GM10248 (cell line): ENCODE data around the gene FAM107B.
"Not testable (repeated sequence)": the region's sequence is repeated elsewhere in the genome, so short reads cannot be mapped to it uniquely, and the experiment has no call there.

ENCODE experiments used
- CTCF ChIA-PET: fragments of 300-600 bp; sonication (Branson Sonifier 250); formaldehyde crosslinking; extraction: SDS; loops from one replicate; lab custom pipeline; 2021; ENCODE audit warnings: antibody characterized with exemption; lab: Yijun Ruan, JAX
- POLR2A ChIA-PET: fragments of 350-650 bp; sonication (Branson Sonifier 250); formaldehyde crosslinking; extraction: SDS; loops from one replicate; lab custom pipeline; 2020; ENCODE audit warnings: antibody characterized with exemption; lab: Yijun Ruan, JAX
- DNase-seq: peaks from one replicate; pipeline ENCODE4 v3.0.0; 2012; ENCODE audit errors: extremely low spot score
- TF ChIP-seq, protein P1 (sequence below): IDR thresholded peaks from 2 replicates; pipeline ENCODE4 v1.5.1; 2012; ENCODE audit warnings: mild to moderate bottlenecking, low read depth; ENCODE audit errors: extremely low read depth, missing control alignments, control extremely low read depth

The FAM107B gene

DNA sequence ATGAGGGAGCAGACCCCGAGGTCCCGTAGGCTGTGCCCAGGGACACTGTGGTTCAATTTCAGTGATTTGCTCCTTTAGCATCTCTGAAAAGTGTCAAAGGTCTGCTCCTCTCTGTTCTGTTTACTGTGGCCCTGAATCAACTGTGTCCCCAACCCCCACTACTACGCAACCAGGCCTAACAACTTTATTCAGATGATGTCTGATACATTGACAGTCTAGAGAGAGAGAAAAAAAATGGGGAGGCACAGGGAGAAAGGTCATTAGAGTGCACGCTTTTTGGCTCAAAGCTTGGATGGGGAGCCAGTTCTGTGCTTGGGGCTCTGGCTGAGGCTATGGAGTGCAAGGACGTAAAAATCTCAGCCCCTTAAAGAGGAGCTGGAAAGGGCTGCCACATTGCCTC, 77.9 kb downstream of the FAM107B start:
- no peak for DNase-seq
- ChIA-PET POLR2A (no interaction called here), CTCF (no interaction called here)
- TF ChIP-seq, protein P1, sequence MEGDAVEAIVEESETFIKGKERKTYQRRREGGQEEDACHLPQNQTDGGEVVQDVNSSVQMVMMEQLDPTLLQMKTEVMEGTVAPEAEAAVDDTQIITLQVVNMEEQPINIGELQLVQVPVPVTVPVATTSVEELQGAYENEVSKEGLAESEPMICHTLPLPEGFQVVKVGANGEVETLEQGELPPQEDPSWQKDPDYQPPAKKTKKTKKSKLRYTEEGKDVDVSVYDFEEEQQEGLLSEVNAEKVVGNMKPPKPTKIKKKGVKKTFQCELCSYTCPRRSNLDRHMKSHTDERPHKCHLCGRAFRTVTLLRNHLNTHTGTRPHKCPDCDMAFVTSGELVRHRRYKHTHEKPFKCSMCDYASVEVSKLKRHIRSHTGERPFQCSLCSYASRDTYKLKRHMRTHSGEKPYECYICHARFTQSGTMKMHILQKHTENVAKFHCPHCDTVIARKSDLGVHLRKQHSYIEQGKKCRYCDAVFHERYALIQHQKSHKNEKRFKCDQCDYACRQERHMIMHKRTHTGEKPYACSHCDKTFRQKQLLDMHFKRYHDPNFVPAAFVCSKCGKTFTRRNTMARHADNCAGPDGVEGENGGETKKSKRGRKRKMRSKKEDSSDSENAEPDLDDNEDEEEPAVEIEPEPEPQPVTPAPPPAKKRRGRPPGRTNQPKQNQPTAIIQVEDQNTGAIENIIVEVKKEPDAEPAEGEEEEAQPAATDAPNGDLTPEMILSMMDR, result no peak

DNA sequence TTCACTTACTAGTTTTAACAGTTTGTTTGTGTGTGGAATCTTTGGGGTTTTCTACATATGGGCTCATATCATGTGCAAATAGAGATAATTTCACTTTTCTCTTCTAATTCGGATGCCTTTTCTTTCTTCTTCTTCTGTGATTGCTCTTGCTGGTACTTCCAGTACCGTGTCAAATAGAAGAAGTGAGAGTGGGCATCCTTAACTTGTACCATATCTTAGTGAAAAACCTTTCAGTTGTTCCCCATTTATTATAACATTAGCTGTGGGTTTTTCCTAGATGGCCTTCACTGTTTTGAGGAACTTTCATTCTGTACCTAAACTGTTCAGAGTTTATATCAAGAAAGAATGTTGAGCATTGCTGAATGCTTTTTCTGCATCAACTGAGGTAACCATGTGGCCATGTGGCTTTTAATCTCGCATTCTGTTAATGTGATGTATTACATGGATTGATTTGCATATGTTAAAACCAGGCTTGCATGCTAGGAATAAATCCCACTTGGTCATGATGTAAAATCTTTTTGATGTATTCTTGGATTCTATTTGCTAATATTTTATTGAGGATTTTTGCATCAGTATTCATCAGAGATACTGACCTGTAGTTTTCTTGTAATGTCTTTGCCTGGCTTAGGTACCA, 78.7 kb downstream of the FAM107B start:
- no peak for DNase-seq
- ChIA-PET CTCF (no interaction called here), POLR2A (no interaction called here)
- TF ChIP-seq, protein P1, result no peak

DNA sequence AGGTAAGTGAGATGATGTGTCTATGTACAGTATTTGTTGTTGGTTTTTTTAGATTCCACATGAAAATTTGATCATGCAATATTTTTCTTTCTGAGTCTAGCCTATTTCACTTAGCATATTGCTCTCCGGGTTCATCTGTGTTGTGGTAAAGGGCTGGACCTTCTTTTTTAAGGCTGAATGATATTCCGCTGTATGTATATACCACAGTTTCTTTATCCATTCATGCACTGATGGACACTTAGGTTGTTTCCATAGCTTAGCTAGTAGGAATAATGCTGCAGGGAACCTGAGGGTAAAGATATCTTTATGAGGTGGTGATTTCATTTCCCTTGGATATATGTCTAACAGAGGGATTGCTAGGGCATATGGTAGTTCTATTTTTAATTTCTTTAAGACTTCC, 80.8 kb downstream of the FAM107B start:
- ChIA-PET POLR2A (no interaction called here), CTCF (no interaction called here)
- DNase-seq, result no peak
- TF ChIP-seq, protein P1, result no peak

DNA sequence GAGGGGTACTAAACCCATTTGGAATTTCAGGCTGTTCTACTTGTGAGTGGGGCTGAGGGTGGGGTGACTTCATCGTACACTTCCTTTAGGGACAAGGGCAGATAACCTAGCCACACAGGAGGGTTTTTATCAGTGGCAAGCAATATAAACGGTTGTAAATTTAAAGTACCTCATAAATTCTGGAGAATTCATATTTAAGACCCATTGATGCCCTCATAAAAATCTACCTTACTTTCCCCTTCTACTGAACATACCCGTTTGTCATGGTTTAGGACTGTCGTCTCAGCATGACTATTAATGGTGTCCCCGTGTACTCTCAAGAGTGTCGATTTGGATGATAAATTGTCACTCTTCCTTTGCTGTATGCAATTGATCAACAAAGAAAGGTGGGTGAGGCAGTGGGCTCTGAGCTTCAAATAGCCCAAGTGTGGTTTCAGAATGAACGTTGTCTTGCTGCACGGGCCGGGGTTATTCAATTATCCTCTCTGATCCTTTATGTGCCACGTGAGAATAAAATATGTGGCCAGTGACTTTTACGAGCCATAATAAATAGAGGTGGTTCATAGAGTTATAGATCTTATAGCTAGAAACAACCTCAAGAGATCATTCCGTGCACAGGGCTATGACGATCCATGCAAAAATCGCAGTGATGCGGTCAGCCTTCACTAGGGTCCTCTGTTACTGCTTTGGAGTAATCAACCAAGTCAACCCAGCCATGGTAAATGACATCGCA, 82.2 kb downstream of the FAM107B start:
- no peak for DNase-seq
- ChIA-PET CTCF (interaction anchor here (0.7 to 1.9 kb wide), 2 partner anchors 14 to 15 kb away, joined by 3 to 4 read pairs; no protein-coding TSS in a partner anchor), POLR2A (no interaction called here)
- TF ChIP-seq, protein P1, result no peak

DNA sequence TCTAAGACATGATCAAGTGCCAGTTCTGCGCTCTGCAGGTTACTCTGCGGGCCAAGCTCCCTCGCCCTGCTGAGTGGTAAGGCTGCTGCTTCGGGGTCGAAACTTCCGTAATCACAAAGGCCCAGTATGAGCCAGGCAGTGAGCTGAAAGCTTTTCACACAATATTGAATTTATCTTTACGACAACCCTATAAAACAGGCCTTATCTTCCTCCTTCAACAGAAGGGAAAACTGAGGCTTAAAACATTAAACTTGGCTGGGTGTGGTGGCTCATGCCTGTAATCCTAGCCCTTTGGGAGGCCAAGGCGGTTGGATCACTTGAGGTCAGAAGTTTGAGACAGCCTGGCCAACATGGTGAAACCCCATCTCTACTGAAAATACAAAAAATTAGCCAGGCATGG, 83.3 kb downstream of the FAM107B start:
- ChIA-PET CTCF (interaction anchor here (0.7 to 1.9 kb wide), 3 partner anchors 15 to 43 kb away, joined by 3 to 4 read pairs (median 3); no protein-coding TSS in a partner anchor), POLR2A (no interaction called here)
- no peak for DNase-seq
- TF ChIP-seq, protein P1, result no peak

DNA sequence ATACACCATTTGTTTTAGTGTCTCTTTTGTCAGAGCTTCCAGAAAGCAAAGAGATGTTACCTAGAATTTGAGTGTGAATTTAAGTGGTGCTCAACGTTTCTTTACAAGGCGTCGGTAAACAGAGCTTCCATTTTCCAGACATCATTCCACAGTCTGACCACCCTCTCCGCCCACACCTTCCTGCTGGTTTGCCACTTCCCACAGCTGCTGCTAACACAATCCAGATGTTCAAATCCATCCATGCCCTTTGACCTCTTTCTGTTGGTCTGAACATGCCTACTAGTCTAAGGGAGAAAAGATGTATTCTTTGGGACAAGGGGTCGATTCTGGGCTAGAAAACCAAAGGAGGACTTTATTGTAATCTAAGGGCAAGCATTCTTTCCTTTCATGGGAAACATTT, 86.1 kb downstream of the FAM107B start:
- DNase-seq, result no peak
- CTCF ChIA-PET, result interaction anchor here (1.0 kb wide), 1 partner anchor 11 kb away, joined by 3 read pairs; no protein-coding TSS in a partner anchor
- POLR2A ChIA-PET, result no interaction called here
- TF ChIP-seq, protein P1, result no peak

DNA sequence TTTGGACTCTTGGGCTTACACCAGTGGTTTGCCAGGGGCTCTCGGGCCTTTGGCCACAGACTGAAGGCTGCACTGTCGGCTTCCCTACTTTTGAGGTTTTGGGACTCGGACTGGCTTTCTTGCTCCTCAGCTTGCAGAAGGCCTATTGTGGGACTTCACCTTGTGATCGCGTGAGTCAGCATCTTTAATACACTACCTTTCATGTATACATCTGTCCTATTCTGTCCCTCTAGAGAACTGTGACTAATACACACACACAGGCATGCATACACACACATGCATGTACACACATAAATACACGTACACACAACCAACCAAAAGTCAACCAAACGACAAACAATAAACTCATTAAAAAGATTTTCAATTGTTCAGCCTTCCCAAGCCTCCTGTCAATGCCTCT, 86.5 kb downstream of the FAM107B start:
- DNase-seq, POLR2A ChIA-PET: not testable (repeated sequence)
- CTCF ChIA-PET, result interaction anchor here (1.2 kb wide), 1 partner anchor 10 kb away, joined by 3 read pairs; no protein-coding TSS in a partner anchor
